IMR-90 (cell line): Measurements from ENCODE around the gene THADA. TPM values are rescaled to one million over a fixed set of nuclear protein-coding genes. Genes with fewer than 3 reads are reported as not detected.

Experiments used
- ATAC-seq: fragments of 200-7000 bp; cut with Tn5 transposase; 2 replicates; pipeline ENCODE4 v1.9.1; 2020; ENCODE audit warnings: low read depth, mild to moderate bottlenecking, moderate library complexity
- BruUV-seq: library from RNA; stranded (reverse); fragments of 400-500 nt; replicated peaks from 2 replicates; lab custom pipeline; 2021; lab: Mats Ljungman, UMichigan
- CTCF ChIA-PET: fragments of 300-600 bp; formaldehyde crosslinking; extraction: SDS; loops from one replicate; lab custom pipeline; 2021; ENCODE audit warnings: antibody characterized with exemption; lab: Yijun Ruan, JAX
- POLR2A ChIA-PET: fragments of 300-600 bp; sonication (Branson Sonifier 250); formaldehyde crosslinking; loops from one replicate; lab custom pipeline; 2022; ENCODE audit warnings: antibody characterized with exemption; ENCODE audit not compliant: unreplicated experiment; lab: Charles Lee
- DNase-seq: peaks from one replicate; pipeline ENCODE4 v3.0.0; 2013
- H2AFZ ChIP-seq: replicated peaks from 2 replicates; pipeline ENCODE3; 2013; ENCODE audit warnings: low read length, mild to moderate bottlenecking; ENCODE audit not compliant: poor library complexity
- H2AK5ac ChIP-seq: 2 replicates; pipeline ENCODE4 v1.6.1; 2013; ENCODE audit warnings: low read depth, low read length, inconsistent platforms
- H2AK9ac ChIP-seq: replicated peaks from 2 replicates; pipeline ENCODE3; 2013; ENCODE audit warnings: mild to moderate bottlenecking, low read depth, low read length, moderate library complexity; ENCODE audit not compliant: poor library complexity
- H2BK120ac ChIP-seq: 2 replicates; pipeline ENCODE4 v1.6.1; 2013; ENCODE audit warnings: low read depth, low read length, inconsistent platforms
- H2BK15ac ChIP-seq: 3 replicates; pipeline ENCODE4 v1.6.1; 2013; ENCODE audit warnings: low read depth, low read length, inconsistent platforms
- H2BK20ac ChIP-seq: 2 replicates; pipeline ENCODE4 v1.6.1; 2013; ENCODE audit warnings: low read depth, mild to moderate bottlenecking, inconsistent platforms, low read length, moderate library complexity
- H2BK5ac ChIP-seq: 2 replicates; pipeline ENCODE4 v1.6.1; 2013; ENCODE audit warnings: mild to moderate bottlenecking, low read depth, low read length, inconsistent platforms; ENCODE audit not compliant: poor library complexity, severe bottlenecking
- H3K14ac ChIP-seq: replicated peaks from 2 replicates; pipeline ENCODE4 v1.6.1; 2013; ENCODE audit warnings: low read depth, low read length, inconsistent platforms
- H3K18ac ChIP-seq: 2 replicates; pipeline ENCODE4 v1.6.1; 2013; ENCODE audit warnings: low read depth, low read length, control low read depth
- H3K23ac ChIP-seq: 2 replicates; pipeline ENCODE4 v1.6.1; 2013; ENCODE audit warnings: low read depth, low read length, inconsistent platforms
- H3K27ac ChIP-seq: 2 replicates; pipeline ENCODE4 v1.5.1; 2013; ENCODE audit warnings: mild to moderate bottlenecking, control low read depth, low read length; ENCODE audit not compliant: insufficient read depth
- H3K27me3 ChIP-seq: 2 replicates; pipeline ENCODE4 v1.6.1; 2013; ENCODE audit warnings: low read length; ENCODE audit not compliant: control insufficient read depth, insufficient read depth
- H3K36me3 ChIP-seq: 2 replicates; pipeline ENCODE4 v1.6.1; 2013; ENCODE audit warnings: low read length, mixed read lengths; ENCODE audit not compliant: control insufficient read depth, insufficient read depth
- H3K4ac ChIP-seq: 2 replicates; pipeline ENCODE4 v1.6.1; 2013; ENCODE audit warnings: low read depth, low read length, inconsistent platforms
- H3K4me1 ChIP-seq: 2 replicates; pipeline ENCODE4 v1.6.1; 2013; ENCODE audit warnings: low read length, mixed read lengths; ENCODE audit not compliant: control insufficient read depth, insufficient read depth
- H3K4me2 ChIP-seq: 2 replicates; pipeline ENCODE4 v1.6.1; 2013; ENCODE audit warnings: low read depth, mild to moderate bottlenecking, control low read depth, low read length, moderate library complexity
- H3K4me3 ChIP-seq: 2 replicates; pipeline ENCODE4 v1.5.1; 2013; ENCODE audit warnings: low read depth, mild to moderate bottlenecking, control low read depth, low read length, moderate library complexity; ENCODE audit not compliant: insufficient read depth
- H3K56ac ChIP-seq: 2 replicates; pipeline ENCODE4 v1.6.1; 2013; ENCODE audit warnings: low read length, inconsistent platforms; ENCODE audit not compliant: insufficient read depth; ENCODE audit errors: extremely low read depth
- H3K79me1 ChIP-seq, 2 experiments: 2 replicates each; pipeline ENCODE4 v1.6.1; 2013; ENCODE audit warnings: low read length in 2 of 2, inconsistent platforms in 1 of 2, low read depth in 1 of 2
- H3K9ac ChIP-seq: 2 replicates; pipeline ENCODE4 v1.6.1; 2013; ENCODE audit warnings: low read depth, low read length, control low read depth
- H3K9me1 ChIP-seq: 2 replicates; pipeline ENCODE4 v1.6.1; 2013; ENCODE audit warnings: low read length, inconsistent platforms; ENCODE audit not compliant: insufficient read depth
- H3K9me3 ChIP-seq: 2 replicates; pipeline ENCODE4 v1.6.1; 2013; ENCODE audit warnings: low read length; ENCODE audit not compliant: control insufficient read depth, insufficient read depth
- H4K20me1 ChIP-seq: 2 replicates; pipeline ENCODE4 v1.6.1; 2013; ENCODE audit warnings: low read length, inconsistent platforms; ENCODE audit not compliant: insufficient read depth
- H4K5ac ChIP-seq: 2 replicates; pipeline ENCODE4 v1.6.1; 2013; ENCODE audit warnings: mild to moderate bottlenecking, low read depth, low read length, control low read depth
- H4K8ac ChIP-seq, 2 experiments: 2 replicates each; pipeline ENCODE4 v1.6.1; 2013; ENCODE audit warnings: low read depth in 2 of 2, low read length in 2 of 2, control low read depth in 1 of 2, inconsistent platforms in 1 of 2
- H4K91ac ChIP-seq: 2 replicates; pipeline ENCODE4 v1.6.1; 2013; ENCODE audit warnings: low read depth, low read length, inconsistent platforms; ENCODE audit not compliant: insufficient read depth
- BHLHE40 ChIP-seq: fragments of 150-350 bp; IDR thresholded peaks from 2 replicates; pipeline ENCODE4 v1.6.1; 2016; ENCODE audit warnings: mild to moderate bottlenecking, low read depth, low read length
- CHD1 ChIP-seq: IDR thresholded peaks from 2 replicates; pipeline ENCODE4 v1.6.1; 2012; ENCODE audit warnings: low read depth, low read length, improper control_type of control experiment
- CTCF ChIP-seq: conservative IDR thresholded peaks from 2 replicates; pipeline ENCODE4 v1.5.1; 2012; ENCODE audit warnings: mild to moderate bottlenecking, low read depth, low read length, improper control_type of control experiment
- FOS ChIP-seq: fragments of 150-350 bp; IDR thresholded peaks from 2 replicates; pipeline ENCODE4 v1.6.1; 2016; ENCODE audit warnings: low read depth, low read length
- MAFK ChIP-seq: IDR thresholded peaks from 2 replicates; pipeline ENCODE4 v1.6.1; 2012; ENCODE audit warnings: low read depth, low read length, improper control_type of control experiment
- MAZ ChIP-seq: IDR thresholded peaks from 2 replicates; pipeline ENCODE4 v1.6.1; 2012; ENCODE audit warnings: low read depth, mild to moderate bottlenecking, low read length, improper control_type of control experiment, moderate library complexity, borderline replicate concordance
- NFE2L2 ChIP-seq: fragments of 150-350 bp; IDR thresholded peaks from 2 replicates; pipeline ENCODE4 v1.6.1; 2016; ENCODE audit warnings: low read depth, mild to moderate bottlenecking, low read length
- POLR2A ChIP-seq: IDR thresholded peaks from 2 replicates; pipeline ENCODE4 v1.6.1; 2012; ENCODE audit warnings: mild to moderate bottlenecking, low read depth, low read length
- RAD21 ChIP-seq: IDR thresholded peaks from 2 replicates; pipeline ENCODE4 v1.6.1; 2012; ENCODE audit warnings: low read length, improper control_type of control experiment
- RCOR1 ChIP-seq: IDR thresholded peaks from 2 replicates; pipeline ENCODE4 v1.6.1; 2012; ENCODE audit warnings: mild to moderate bottlenecking, low read length, improper control_type of control experiment; ENCODE audit not compliant: insufficient replicate concordance
- RFX5 ChIP-seq: IDR thresholded peaks from 2 replicates; pipeline ENCODE4 v1.8.0; 2012; ENCODE audit warnings: low read depth, mild to moderate bottlenecking, low read length, moderate library complexity
- SMC3 ChIP-seq: fragments of 150-350 bp; IDR thresholded peaks from 2 replicates; pipeline ENCODE4 v1.6.1; 2016; ENCODE audit warnings: low read depth, mild to moderate bottlenecking, antibody characterized with exemption, low read length, moderate library complexity
- USF2 ChIP-seq: fragments of 150-350 bp; IDR thresholded peaks from 2 replicates; pipeline ENCODE4 v1.6.1; 2017; ENCODE audit warnings: mild to moderate bottlenecking, antibody characterized with exemption, low read length, low read depth
- WGBS, 2 experiments: methylation state at CpG; one replicate each; pipeline versions ENCODE4 v1.1.5 to v1.1.7; 2013; ENCODE audit warnings: missing lambda C conversion rate in 2 of 2; ENCODE audit not compliant: insufficient read length in 1 of 2; ENCODE audit errors: extremely low coverage in 2 of 2; 5-methylcytosine and 5-hydroxymethylcytosine counted together
- dilution Hi-C: fragments of 300-500 bp; cut with HindIII; formaldehyde crosslinking; loops from one replicate; pipeline ENCODE4 v1.14.3; 2018; ENCODE audit warnings: low sequenced_read_pairs; ENCODE audit not compliant: unreplicated experiment
- in situ Hi-C: fragments of 300-500 bp; cut with MboI; formaldehyde crosslinking; loops from 3 replicates; pipeline ENCODE4 v1.14.3; 2019; ENCODE audit warnings: low sequenced_read_pairs, inconsistent platforms, mixed read lengths
- intact Hi-C: fragments of 100-400 bp; cut with micrococcal nuclease; formaldehyde crosslinking; loops from 2 replicates; pipeline ENCODE4 v1.10.0; 2022
- polyA plus RNA-seq, 3 experiments: library from polyadenylated mRNA; depleted of rRNA; stranded (reverse); fragments of >200 nt; gene quantifications; 2 replicates each; pipeline ENCODE4 v1.2.3, GENCODE V29; 2012; ENCODE audit warnings: low replicate concordance in 1 of 3
- total RNA-seq: library from RNA; depleted of rRNA; stranded (reverse); fragments of >200 nt; gene quantifications from 2 replicates; pipeline ENCODE4 v1.2.3, GENCODE V29; 2012

The THADA gene
- total and polyA plus RNA-seq, 2 of the 4 experiments (the other 2 are of a cell fraction) = 10.5 to 21.3 TPM

- Histone ChIP-seq H2AK9ac (no peak overlapping the region), H3K18ac (no peak overlapping the region), H4K20me1 (no peaks in the 10 kb centered on the region), H2BK15ac (no peak overlapping the region), H2AK5ac (no peak overlapping the region), H4K91ac (no peak overlapping the region), H3K4me3 (no peak overlapping the region), H2BK120ac (no peak overlapping the region), H3K79me1 (no peaks in the 10 kb centered on the region), H3K27ac (no peak overlapping the region), H2AFZ (no peak overlapping the region), H3K14ac (no peak overlapping the region), H2BK20ac (no peak overlapping the region), H3K4me1 (no peaks in the 10 kb centered on the region), H4K8ac (no peak overlapping the region), H3K9ac (no peak overlapping the region), H2BK5ac (no peak overlapping the region), H3K23ac (no peak overlapping the region), H3K9me1 (no peaks in the 10 kb centered on the region), H3K56ac (no peak overlapping the region), H3K4me2 (no peak overlapping the region), H3K9me3 (no peaks in the 10 kb centered on the region), H3K27me3 (no peaks in the 10 kb centered on the region), H3K4ac (no peak overlapping the region), H3K36me3 (no peaks in the 10 kb centered on the region; the same call in 1 of the 2 replicates), H4K5ac (no peak overlapping the region)
- no peak for TF ChIP-seq BHLHE40
- TF ChIP-seq SMC3 = no peak
- TF ChIP-seq NFE2L2 = no peak
- TF ChIP-seq RCOR1 = no peak
- TF ChIP-seq MAFK = no peak
- no peak for TF ChIP-seq FOS
- no peak for TF ChIP-seq POLR2A
- TF ChIP-seq CHD1 = no peak
- TF ChIP-seq RAD21 = no peak
- no peak for TF ChIP-seq MAZ
- TF ChIP-seq USF2 = no peak
- TF ChIP-seq RFX5 = no peak
- TF ChIP-seq CTCF = no peak
- no TSS peak for BruUV-seq
- ChIA-PET POLR2A (interaction anchor here (0.9 kb wide), 1 partner anchor 156 kb away, joined by 3 read pairs; no protein-coding TSS in a partner anchor), CTCF (no interaction called here)
- dilution Hi-C loops = no loop called here
- in situ Hi-C loops = no loop called here
- DNase-seq = no peak
- WGBS, 2 experiments = 67% methylated on average over 1 of the region's 8 CpGs; no CpG with 5 or more reads in 1 of the 2 experiments
- intact Hi-C loops = no loop called here
- ATAC-seq = no peak
Observed at GRCh38 chr2:43376523-43377198, 219.2 kb downstream of the THADA start.
